ENCODE measurements around the gene PKMYT1. TPM values are rescaled to one million over a fixed set of nuclear protein-coding genes. Genes with fewer than 3 reads are reported as not detected.

Gene PKMYT1
- total and polyA plus RNA-seq, 9 of the 15 experiments (the other 6 are each of a cell fraction or from before 2014, with no cell fraction given), result 8.7 to 201 (median 37.8) TPM

- WGBS (ENCODE audit: insufficient coverage, low coverage, missing lambda C conversion rate), result 63% methylated on average over 4 of the region's 4 CpGs
- H3K27me3 ChIP-seq (ENCODE audit: control insufficient read depth in 2 of 2, insufficient read depth in 2 of 2, low read length in 2 of 2), result no peaks in the 10 kb centered on the region
- no peaks in the 10 kb centered on the region for H4K20me1 ChIP-seq (replicated peaks; ENCODE audit: control insufficient read depth, insufficient read depth, low read length)
- BruUV-seq (replicated peaks), result no TSS peak
- H3K4me2 ChIP-seq (ENCODE audit: insufficient read depth, low read length), result no peak overlapping the region
- no peak overlapping the region for H3K27ac ChIP-seq (ENCODE audit: extremely low read depth, low read depth, low read length)
- peaks cover 0 to 40% of the 10 kb centered on the region in 2 experiments; a peak in 2 of 5 replicates for H3K4me1 ChIP-seq (replicated peaks in 1 of 2; ENCODE audit: control insufficient read depth in 2 of 2, insufficient read depth in 2 of 2, low read length in 2 of 2)
- CTCF ChIA-PET (ENCODE audit: low intra/inter-chr PET ratio), result no interaction called here
- in situ Hi-C loops (cut with MboI), result no loop called here
- no peak overlapping the region for H3K4me3 ChIP-seq
- FAIRE-seq (no peak), ATAC-seq (no peak), DNase-seq (ENCODE audit: extremely low read depth in 1 of 4, low spot score in 3 of 4) (no peak)
- TF ChIP-seq KHSRP (IDR thresholded peaks at IDR 0.05) (no peak), ZBTB7A (IDR thresholded peaks at IDR 0.05; ENCODE audit: borderline replicate concordance, control insufficient read depth, low read depth, low read length) (no peak), ZNF583 (CRISPR knock-in tag; IDR thresholded peaks at IDR 0.05) (no peak), ZNF707 (CRISPR knock-in tag; conservative IDR thresholded peaks at IDR 0.05) (no peak), ATF4 (CRISPR knock-in tag; IDR thresholded peaks at IDR 0.05) (no peak), ILK (tag; IDR thresholded peaks at IDR 0.05; ENCODE audit: borderline replicate concordance, low read depth) (no peak), MLX (CRISPR knock-in tag; conservative IDR thresholded peaks at IDR 0.05) (no peak), ZNF184 (CRISPR knock-in tag; IDR thresholded peaks at IDR 0.05) (no peak), HNRNPL (IDR thresholded peaks at IDR 0.05; ENCODE audit: low read depth, low read length) (no peak), HLTF (IDR thresholded peaks at IDR 0.05) (no peak), TSHZ1 (CRISPR knock-in tag; IDR thresholded peaks at IDR 0.05) (no peak), TAF15 (IDR thresholded peaks at IDR 0.05; ENCODE audit: low read depth, low read length) (no peak), ZNF24 (IDR thresholded peaks at IDR 0.05) (no peak), E4F1 (CRISPR knock-in tag; IDR thresholded peaks at IDR 0.05; ENCODE audit: borderline replicate concordance) (no peak)
- POLR2A ChIA-PET, result interaction anchor here (0.6 to 1.0 kb wide), 6 partner anchors 15 to 802 kb away, joined by 3 read pairs; no protein-coding TSS in a partner anchor
- H2AFZ ChIP-seq (ENCODE audit: low read depth, low read length), result no peak overlapping the region
- peaks cover 6% of the 10 kb centered on the region; the same call in 2 of the 3 replicates for H3K79me2 ChIP-seq (ENCODE audit: control insufficient read depth, insufficient read depth, low read length)
- H3K9ac ChIP-seq (ENCODE audit: insufficient read depth in 1 of 2, low read depth in 2 of 2, low read length in 2 of 2), result peak overlapping the region in 1 of 2 experiments; percentile 78; a peak in 2 of 4 replicates
- no peaks in the 10 kb centered on the region for H3K9me3 ChIP-seq (replicated peaks; ENCODE audit: control insufficient read depth, insufficient read depth, low read depth, low read length)
- no peaks in the 10 kb centered on the region for H3K9me1 ChIP-seq (ENCODE audit: control insufficient read depth, insufficient read depth, low read length)
- H3K36me3 ChIP-seq (ENCODE audit: control insufficient read depth, insufficient read depth, low read length), result no peaks in the 10 kb centered on the region
- intact Hi-C loops (cut with micrococcal nuclease), result no loop called here
Observed at GRCh38 chr16:3000540-3000939, 20.3 kb upstream of the PKMYT1 start.
